T-helper 17 cell (primary cell): ENCODE data around the gene ABHD13. TPM values are rescaled to one million over a fixed set of nuclear protein-coding genes. Genes with fewer than 3 reads are reported as not detected.
"Not testable (repeated sequence)": the region's sequence is repeated elsewhere in the genome, so short reads cannot be mapped to it uniquely, and the experiment has no call there.

Experiments used
- ATAC-seq: fragments of 150-1000 bp; cut with Tn5 transposase; 2 replicates; pipeline ENCODE4 v1.10.0; 2021; ENCODE audit warnings: mild to moderate bottlenecking, moderate library complexity
- DNase-seq, 3 donors: peaks; one replicate each; pipeline versions ENCODE4 v3.0.0 to v3.0.0-alpha.2; 2020 to 2021
- H3K9me3 ChIP-seq: one replicate; pipeline ENCODE4 v1.7.0; 2013; ENCODE audit warnings: low read length, mild to moderate bottlenecking; ENCODE audit not compliant: control insufficient read depth, poor library complexity, severe bottlenecking
- H3K27ac Mint-ChIP-seq: one replicate; pipeline ENCODE4 v1.8.0; 2022; ENCODE audit warnings: mild to moderate bottlenecking, moderate library complexity, mixed read lengths
- H3K27me3 Mint-ChIP-seq: one replicate; pipeline ENCODE4 v1.8.0; 2022; ENCODE audit warnings: mixed read lengths
- H3K36me3 Mint-ChIP-seq: one replicate; pipeline ENCODE4 v1.8.0; 2022; ENCODE audit warnings: low read depth, mixed read lengths
- H3K4me1 Mint-ChIP-seq: one replicate; pipeline ENCODE4 v1.8.0; 2022; ENCODE audit warnings: mild to moderate bottlenecking, mixed read lengths
- H3K4me3 Mint-ChIP-seq: one replicate; pipeline ENCODE4 v1.8.0; 2022; ENCODE audit warnings: mild to moderate bottlenecking, moderate library complexity, mixed read lengths
- total RNA-seq, 4 donors: library from RNA in 2 of 4; stranded (reverse) in 2 of 4; gene quantifications; one replicate each; pipeline ENCODE4 v1.2.3 and lab custom pipeline; 2022 to 2026

ABHD13 gene
- total RNA-seq, 2 donors from 2014 or later, result 13.2 to 16.4 TPM

GRCh38 chr13:108249150-108249549, 31.0 kb downstream of the ABHD13 start:
- no peak overlapping the region for H3K27ac Mint-ChIP-seq
- H3K4me1 Mint-ChIP-seq, result peaks cover 2% of the 10 kb centered on the region
- no peak for ATAC-seq
- no peaks in the 10 kb centered on the region for H3K9me3 ChIP-seq
- H3K27me3 Mint-ChIP-seq, result no peaks in the 10 kb centered on the region
- no peak for DNase-seq
- no peak overlapping the region for H3K4me3 Mint-ChIP-seq
- no peaks in the 10 kb centered on the region for H3K36me3 Mint-ChIP-seq

GRCh38 chr13:108257248-108257647, 39.1 kb downstream of the ABHD13 start:
- no peak for ATAC-seq
- H3K27ac Mint-ChIP-seq, result no peak overlapping the region

GRCh38 chr13:108263621-108264355, 45.6 kb downstream of the ABHD13 start:
- no peak overlapping the region for H3K4me3 Mint-ChIP-seq
- ATAC-seq (no peak), DNase-seq (no peak)
- H3K27ac Mint-ChIP-seq, result no peak overlapping the region
- H3K4me1 Mint-ChIP-seq, result peaks cover 12% of the 10 kb centered on the region
- H3K36me3 Mint-ChIP-seq, result peaks cover 3% of the 10 kb centered on the region
- no peaks in the 10 kb centered on the region for H3K9me3 ChIP-seq
- H3K27me3 Mint-ChIP-seq, result no peaks in the 10 kb centered on the region

More at GRCh38 chr13:108257248-108257647, 39.1 kb downstream of the ABHD13 start:
- Mint-ChIP-seq H3K4me3 (no peak overlapping the region), H3K36me3 (peaks cover 3% of the 10 kb centered on the region), H3K4me1 (peaks cover 2% of the 10 kb centered on the region), H3K27me3 (no peaks in the 10 kb centered on the region)
- DNase-seq, result no peak
- no peaks in the 10 kb centered on the region for H3K9me3 ChIP-seq

GRCh38 chr13:108266321-108266990, 48.3 kb downstream of the ABHD13 start:
- H3K27me3 Mint-ChIP-seq, result no peaks in the 10 kb centered on the region
- no peaks in the 10 kb centered on the region for H3K9me3 ChIP-seq
- H3K36me3 Mint-ChIP-seq, result peaks cover 3% of the 10 kb centered on the region
- H3K4me3 Mint-ChIP-seq, result peak overlapping the region; percentile 79
- DNase-seq, result no peak
- no peak for ATAC-seq
- peak overlapping the region; percentile 61 for H3K27ac Mint-ChIP-seq
- peaks cover 28% of the 10 kb centered on the region for H3K4me1 Mint-ChIP-seq

GRCh38 chr13:108267347-108267746, 49.2 kb downstream of the ABHD13 start:
- H3K9me3 ChIP-seq, result no peaks in the 10 kb centered on the region
- Mint-ChIP-seq H3K27me3 (no peaks in the 10 kb centered on the region), H3K27ac (peak overlapping the region; percentile 61), H3K36me3 (no peaks in the 10 kb centered on the region), H3K4me3 (no peak overlapping the region), H3K4me1 (peaks cover 29% of the 10 kb centered on the region)
- ATAC-seq (no peak), DNase-seq (no peak)

GRCh38 chr13:108267855-108268254, 49.7 kb downstream of the ABHD13 start:
- ATAC-seq, H3K4me3 Mint-ChIP-seq, H3K27me3 Mint-ChIP-seq, H3K9me3 ChIP-seq, DNase-seq, H3K36me3 Mint-ChIP-seq: not testable (repeated sequence)
- Mint-ChIP-seq H3K27ac (peak overlapping the region; percentile 61), H3K4me1 (peaks cover 31% of the 10 kb centered on the region)

- DNase-seq (no peak), ATAC-seq (no peak)
- Mint-ChIP-seq H3K4me3 (peak overlapping the region; percentile 21), H3K4me1 (peaks cover 33% of the 10 kb centered on the region), H3K27me3 (no peaks in the 10 kb centered on the region), H3K36me3 (no peaks in the 10 kb centered on the region), H3K27ac (peak overlapping the region; percentile 93)
- no peaks in the 10 kb centered on the region for H3K9me3 ChIP-seq
Observed at GRCh38 chr13:108268466-108269112, 50.4 kb downstream of the ABHD13 start.

- peak within 1 kb of the TSS; percentile 93 for H3K27ac Mint-ChIP-seq
- H3K4me1 Mint-ChIP-seq, result peaks cover 33% of the 10 kb centered on the region
- H3K4me3 Mint-ChIP-seq, result peak within 1 kb of the TSS; percentile 91
- ATAC-seq (peak; percentile 75), DNase-seq (peak; percentile 13 to 21 (median 14))
- no peaks in the 10 kb centered on the region for H3K9me3 ChIP-seq
- no peaks in the 10 kb centered on the region for H3K36me3 Mint-ChIP-seq
- H3K27me3 Mint-ChIP-seq, result no peaks in the 10 kb centered on the region
Observed at GRCh38 chr13:108269601-108270328, 51.6 kb downstream of the ABHD13 start, which contains the start of gene TNFSF13B. TSS of gene TNFSF13B (plus strand) at chr13:108269718. CDS start at chr13:108269896, 178 bp downstream.

GRCh38 chr13:108270442-108270841, 52.2 kb downstream of the ABHD13 start:
- ATAC-seq, result peak; percentile 44
- Mint-ChIP-seq H3K27ac (peak overlapping the region; percentile 93), H3K36me3 (no peaks in the 10 kb centered on the region), H3K4me3 (peak overlapping the region; percentile 91), H3K27me3 (no peaks in the 10 kb centered on the region), H3K4me1 (peaks cover 33% of the 10 kb centered on the region)
- H3K9me3 ChIP-seq, result no peaks in the 10 kb centered on the region
- no peak for DNase-seq

GRCh38 chr13:108272333-108272732, 54.1 kb downstream of the ABHD13 start:
- no peaks in the 10 kb centered on the region for H3K27me3 Mint-ChIP-seq
- H3K9me3 ChIP-seq, result no peaks in the 10 kb centered on the region
- peaks cover 22% of the 10 kb centered on the region for H3K4me1 Mint-ChIP-seq
- peak overlapping the region; percentile 75 for H3K27ac Mint-ChIP-seq
- peak overlapping the region; percentile 39 for H3K4me3 Mint-ChIP-seq
- DNase-seq (no peak), ATAC-seq (no peak)
- no peaks in the 10 kb centered on the region for H3K36me3 Mint-ChIP-seq

- Mint-ChIP-seq H3K4me1 (peaks cover 21% of the 10 kb centered on the region), H3K4me3 (no peak overlapping the region), H3K27ac (no peak overlapping the region), H3K36me3 (no peaks in the 10 kb centered on the region), H3K27me3 (no peaks in the 10 kb centered on the region)
- no peak for ATAC-seq
- DNase-seq, result no peak
- no peaks in the 10 kb centered on the region for H3K9me3 ChIP-seq
Observed at GRCh38 chr13:108273429-108274118, 55.4 kb downstream of the ABHD13 start.

GRCh38 chr13:108274718-108275117, 56.5 kb downstream of the ABHD13 start:
- no peaks in the 10 kb centered on the region for H3K27me3 Mint-ChIP-seq
- no peaks in the 10 kb centered on the region for H3K9me3 ChIP-seq
- peaks cover 19% of the 10 kb centered on the region for H3K4me1 Mint-ChIP-seq
- H3K36me3 Mint-ChIP-seq, result no peaks in the 10 kb centered on the region
- ATAC-seq, result no peak
- no peak overlapping the region for H3K27ac Mint-ChIP-seq
- no peak for DNase-seq
- no peak overlapping the region for H3K4me3 Mint-ChIP-seq
